Psoas muscle (tissue), 8 donors: ENCODE results near the gene GPR37L1. TPM values are rescaled to one million over a fixed set of nuclear protein-coding genes. Genes with fewer than 3 reads are reported as not detected.

Experiments
- ATAC-seq, 4 donors: fragments of 200-7000 bp; cut with Tn5 transposase; one replicate each; pipeline ENCODE4 v1.9.1; 2020; ENCODE audit warnings: moderate library complexity in 3 of 4, mild to moderate bottlenecking in 2 of 4
- DNase-seq, 2 donors: peaks; one replicate each; pipeline ENCODE4 v3.0.0-alpha.2; 2020
- H3K27ac ChIP-seq: fragments of 200-600 bp; one replicate; pipeline ENCODE4 v1.8.0; 2022
- H3K27me3 ChIP-seq, 3 donors: fragments of 200-600 bp in 1 of 3; one replicate each; pipeline versions ENCODE4 v1.6.1 to v1.8.0; 2013 to 2022; ENCODE audit warnings: low read length in 2 of 3, mild to moderate bottlenecking in 2 of 3, moderate library complexity in 1 of 3; ENCODE audit not compliant: insufficient read depth in 3 of 3
- H3K36me3 ChIP-seq, 2 donors: fragments of 200-600 bp in 1 of 2; one replicate each; pipeline versions ENCODE4 v1.6.1 to v1.8.0; 2013 to 2022; ENCODE audit warnings: low read depth in 1 of 2, mild to moderate bottlenecking in 1 of 2, moderate library complexity in 1 of 2; ENCODE audit not compliant: insufficient read depth in 1 of 2
- H3K4me1 ChIP-seq: fragments of 200-600 bp; one replicate; pipeline ENCODE4 v1.8.0; 2022
- H3K4me3 ChIP-seq: fragments of 200-600 bp; one replicate; pipeline ENCODE4 v1.8.0; 2022; ENCODE audit warnings: mild to moderate bottlenecking
- H3K9me3 ChIP-seq: fragments of 200-600 bp; one replicate; pipeline ENCODE4 v1.8.0; 2022
- CTCF ChIP-seq: fragments of 200-600 bp; IDR thresholded peaks from one replicate; pipeline ENCODE4 v1.8.0; 2022; ENCODE audit warnings: antibody characterized with exemption
- WGBS, 3 donors: extraction: QIAGEN DNeasy Blood & Tissue Kit; methylation state at CpG; one replicate each; pipeline versions ENCODE4 v1.1.6 to v1.1.7; 2013; 5-methylcytosine and 5-hydroxymethylcytosine counted together
- intact Hi-C, 2 donors: fragments of 100-400 bp; cut with DNase I; formaldehyde crosslinking; loops; one replicate each; pipeline versions ENCODE4 v1.11.0 to v1.14.2; 2022
- polyA plus RNA-seq, 3 donors: library from polyadenylated mRNA; stranded (reverse); fragments of 200-250 nt; gene quantifications; one replicate each; pipeline ENCODE4 v1.2.3, GENCODE V29; 2013
- total RNA-seq, 4 donors: library from RNA; stranded (reverse); fragmentation: NEBNext Ultra II Directional in 2 of 4; extraction: Animal tissue kit (Norgen Biotek cat#: 25700) in 2 of 4; gene quantifications; one replicate each; pipeline versions ENCODE4 v1.2.1 to v1.2.4, GENCODE V29; 2021 to 2023
- donor health status: healthy with polysubstance abuse.
- donor health status: DM: no; HTN: no; CAD: no; lungs with moderate emphysema.
- donor health status: Bipolar disorder and iron deficiency.
- donor health status: healthy.
- donor health status: DM: yes; HTN: yes; CAD: no.
- donor health status: DM: no; HTN: no; CAD: no.
- donor health status: DM: no; HTN: no; CAD: no.
- donor health status: DM: yes; HTN: yes; CAD: no.

The GPR37L1 gene
- total and polyA plus RNA-seq, 7 donors, result 0.01 TPM; not detected in 4

- ATAC-seq (no peak), DNase-seq (no peak)
- Histone ChIP-seq H3K27me3 (peaks cover 0 to 2% (median 0%) of the 10 kb centered on the region in 3 donors), H3K9me3 (no peaks in the 10 kb centered on the region), H3K4me3 (no peak overlapping the region), H3K36me3 (no peaks in the 10 kb centered on the region), H3K27ac (no peak overlapping the region), H3K4me1 (no peaks in the 10 kb centered on the region)
- TF ChIP-seq CTCF, result no peak
- intact Hi-C loops, result no loop called here
- WGBS, 3 donors, result 88 to 92% (median 90%) methylated on average over 4 of the region's 4 CpGs
Observed at GRCh38 chr1:202162047-202162417, 39.3 kb downstream of the GPR37L1 start.

- no peaks in the 10 kb centered on the region for H3K9me3 ChIP-seq
- ATAC-seq (peak in 1 of 4 donors; percentile 8), DNase-seq (no peak)
- no peaks in the 10 kb centered on the region for H3K36me3 ChIP-seq
- WGBS, 3 donors, result 60 to 71% (median 60%) methylated on average over 15 of the region's 15 CpGs
- intact Hi-C loops, result no loop called here
- no peaks in the 10 kb centered on the region for H3K4me1 ChIP-seq
- H3K27ac ChIP-seq, result no peak overlapping the region
- H3K4me3 ChIP-seq, result no peak overlapping the region
- peaks cover 0 to 2% (median 0%) of the 10 kb centered on the region in 3 donors for H3K27me3 ChIP-seq
- TF ChIP-seq CTCF, result no peak
Observed at GRCh38 chr1:202162418-202163280, 39.9 kb downstream of the GPR37L1 start.

GRCh38 chr1:202163281-202164270 is 40.9 kb downstream of the GPR37L1 start:
- H3K27ac ChIP-seq, result no peak overlapping the region
- WGBS, 3 donors, result 71 to 78% (median 71%) methylated on average over 11 to 12 of the region's 12 CpGs
- intact Hi-C loops, result no loop called here

More at GRCh38 chr1:202163281-202164270, 40.9 kb downstream of the GPR37L1 start:
- H3K36me3 ChIP-seq, result no peaks in the 10 kb centered on the region
- no peak for TF ChIP-seq CTCF
- H3K27me3 ChIP-seq, result peaks cover 0 to 2% (median 0%) of the 10 kb centered on the region in 3 donors
- H3K4me3 ChIP-seq, result no peak overlapping the region
- H3K4me1 ChIP-seq, result no peaks in the 10 kb centered on the region
- DNase-seq (no peak), ATAC-seq (peak in 1 of 4 donors; percentile 8)
- no peaks in the 10 kb centered on the region for H3K9me3 ChIP-seq
